Activated CD4-positive, alpha-beta T cell treated with anti-CD3 and anti-CD28 coated beads for 24 hours (primary cell): ENCODE data around the gene PKP3.
A peak's percentile ranks its signal among the peaks of the same experiment; 100 is the strongest.
"Not testable (repeated sequence)": the region's sequence is repeated elsewhere in the genome, so short reads cannot be mapped to it uniquely, and the experiment has no call there.

ENCODE experiments used
- DNase-seq, 2 donors: peaks; one replicate each; pipeline ENCODE4 v3.0.0-alpha.2; 2020; ENCODE audit warnings: low read depth in 2 of 2

Gene PKP3

DNA sequence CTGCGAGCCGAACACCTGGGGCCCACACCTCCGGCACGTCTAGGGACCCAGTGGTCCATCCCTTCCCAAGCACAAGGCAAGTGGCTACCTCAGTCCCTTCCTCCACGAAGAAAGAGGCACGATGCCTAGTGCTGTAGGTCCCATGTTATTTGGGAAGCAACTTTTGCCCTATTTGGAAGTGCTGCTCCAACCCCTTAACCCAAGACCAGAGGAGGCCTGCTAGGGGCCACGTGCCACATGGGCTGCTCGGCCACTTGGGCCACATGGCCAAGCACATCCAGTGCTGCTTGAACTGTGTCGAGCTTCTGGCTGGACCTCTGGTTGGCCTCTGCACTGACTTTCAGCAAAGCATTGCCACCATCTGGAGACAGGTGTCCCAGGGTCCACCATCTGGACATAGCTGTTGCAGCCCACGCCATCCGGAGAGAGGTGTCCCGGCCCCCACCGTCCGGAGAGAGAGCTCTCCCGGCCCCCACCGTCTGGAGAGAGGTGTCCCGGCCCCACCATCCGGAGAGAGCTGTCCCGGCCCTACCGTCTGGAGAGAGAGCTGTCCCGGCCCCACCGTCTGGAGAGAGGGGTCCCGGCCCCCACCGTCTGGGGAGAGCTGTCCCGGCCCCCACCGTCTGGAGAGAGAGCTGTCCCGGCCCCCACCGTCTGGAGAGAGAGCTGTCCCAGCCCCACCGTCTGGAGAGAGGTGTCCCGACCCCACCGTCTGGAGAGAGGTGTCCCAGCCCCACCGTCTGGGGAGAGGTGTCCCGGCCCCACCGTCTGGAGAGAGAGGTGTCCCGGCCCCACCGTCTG, 31.2 kb upstream of the PKP3 start:
- no peak for DNase-seq

DNA sequence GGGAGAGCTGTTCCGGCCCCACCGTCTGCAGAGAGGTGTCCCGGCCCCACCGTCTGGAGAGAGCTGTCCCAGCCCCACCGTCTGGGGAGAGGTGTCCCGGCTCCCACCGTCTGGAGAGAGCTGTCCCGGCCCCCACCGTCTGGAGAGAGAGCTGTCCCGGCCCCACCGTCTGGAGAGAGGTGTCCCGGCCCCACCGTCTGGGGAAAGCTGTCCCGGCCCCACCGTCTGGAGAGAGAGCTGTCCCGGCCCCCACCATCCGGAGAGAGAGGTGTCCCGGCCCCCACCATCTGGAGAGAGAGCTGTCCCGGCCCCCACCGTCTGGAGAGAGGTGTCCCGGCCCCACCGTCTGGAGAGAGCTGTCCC, 30.6 kb upstream of the PKP3 start:
- not testable (repeated sequence) for DNase-seq

DNA sequence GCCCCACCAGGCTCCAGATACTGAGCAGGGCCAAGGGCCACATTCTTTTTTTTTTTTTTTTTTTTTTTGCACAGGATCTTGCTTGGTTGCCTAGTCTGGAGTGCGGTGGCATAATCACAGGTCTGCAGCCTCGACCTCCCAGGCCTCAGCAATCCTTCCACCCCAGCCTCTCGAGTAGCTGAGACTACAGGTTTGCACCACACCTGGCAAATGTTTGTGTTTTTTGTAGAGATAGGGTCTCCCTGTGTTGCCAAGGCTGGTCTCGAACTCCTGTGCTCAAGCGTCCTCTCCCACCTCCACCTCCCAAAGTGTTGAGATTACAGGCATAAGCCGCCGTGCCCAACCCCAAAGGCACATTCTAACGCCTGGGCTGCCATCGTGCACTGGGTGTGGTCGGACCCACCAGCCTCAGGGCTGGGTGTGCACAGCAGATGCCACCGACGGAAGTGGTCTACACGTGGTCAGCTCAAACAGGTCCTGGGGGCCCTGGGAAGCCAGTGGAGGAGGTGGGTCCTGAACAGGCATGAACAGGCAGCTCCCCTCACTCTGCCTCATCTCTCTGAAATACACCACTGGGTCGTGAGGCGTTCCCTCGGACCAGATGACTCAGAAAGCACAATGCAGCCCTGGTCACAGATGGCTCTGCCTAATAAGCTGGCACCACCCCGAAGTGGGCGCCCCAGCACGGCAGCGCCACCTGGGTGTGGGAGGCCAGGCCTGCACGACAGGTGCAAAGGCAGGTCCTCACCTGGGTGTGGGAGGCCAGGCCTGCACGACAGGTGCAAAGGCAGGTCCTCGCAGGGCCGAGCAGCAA, 29.9 kb upstream of the PKP3 start:
- peak; percentile 18 for DNase-seq

DNA sequence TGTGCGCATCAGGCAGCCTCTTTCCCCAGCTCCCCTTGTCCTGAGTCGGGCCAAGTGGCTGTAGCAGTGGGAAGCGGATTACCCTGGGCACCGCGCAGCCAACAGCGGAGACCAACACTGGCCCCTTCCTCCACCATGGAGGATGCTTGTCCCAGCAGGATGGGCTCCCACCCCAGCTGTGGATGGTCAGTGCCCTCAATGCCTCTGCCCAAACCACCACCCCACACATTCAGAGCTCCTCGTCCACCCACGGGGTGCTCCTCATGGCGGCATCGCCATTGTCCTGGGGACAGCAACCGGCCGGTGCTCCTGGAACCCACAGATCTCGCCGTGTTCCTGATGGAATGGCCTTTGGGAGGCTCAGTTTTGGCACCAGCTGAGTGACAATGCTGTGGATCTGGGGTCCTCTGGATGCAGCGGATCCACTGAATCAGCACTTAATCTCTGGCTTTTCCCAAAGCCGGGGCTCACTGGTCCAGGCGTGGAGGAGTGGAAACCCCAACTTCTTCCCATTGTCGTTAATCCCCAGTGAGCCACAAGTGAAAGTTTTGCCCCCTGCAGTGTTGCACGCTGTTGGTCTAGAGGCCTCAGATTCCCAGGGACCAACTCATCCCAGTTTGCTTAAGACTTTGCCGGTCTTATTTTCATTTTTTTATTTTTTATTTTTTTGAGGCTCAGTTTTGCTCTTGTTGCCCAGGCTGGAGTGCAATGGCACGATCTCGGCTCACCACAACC, 28.9 kb upstream of the PKP3 start:
- DNase-seq = no peak

DNA sequence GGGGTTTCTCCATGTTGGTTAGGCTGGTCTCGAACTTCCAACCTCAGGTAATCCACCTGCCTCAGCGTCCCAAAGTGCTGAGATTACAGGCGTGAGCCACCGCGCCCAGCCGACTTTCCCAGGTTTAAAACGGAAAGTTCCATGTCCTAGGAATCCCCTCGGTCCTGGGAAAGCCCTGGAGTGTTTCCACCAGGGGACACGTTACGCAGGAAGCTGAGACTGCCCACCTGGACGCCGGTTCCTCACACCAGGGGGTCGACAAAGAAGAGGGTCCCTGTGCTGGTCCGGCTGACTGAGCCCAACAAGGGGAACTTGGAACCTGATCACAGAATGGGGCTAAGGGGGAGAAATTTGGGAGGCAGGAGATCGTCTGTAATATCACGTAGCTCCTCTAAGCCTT, 28.2 kb upstream of the PKP3 start:
- DNase-seq = no peak

DNA sequence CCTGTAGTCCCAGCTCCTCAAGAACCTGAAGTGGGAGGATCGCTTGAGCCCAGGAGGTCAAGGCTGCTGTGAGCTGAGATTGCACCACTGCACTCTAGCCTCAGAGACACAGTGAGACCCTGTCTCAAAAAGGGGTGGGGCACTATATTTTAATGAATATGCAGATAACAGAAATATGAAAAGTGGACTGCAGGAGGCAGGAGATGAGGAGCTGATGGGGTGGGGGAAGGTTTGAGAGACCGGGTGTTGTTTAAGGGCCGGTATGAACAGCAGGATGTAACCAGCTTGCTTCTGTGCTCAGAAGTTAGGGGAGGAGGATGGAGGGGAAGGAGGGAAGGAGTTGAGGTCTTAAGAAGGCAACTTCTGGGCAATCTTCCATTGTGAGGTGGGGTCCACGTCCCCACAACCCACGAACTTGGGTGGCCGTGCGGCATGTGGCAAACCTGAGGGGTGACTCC, 26.0 kb upstream of the PKP3 start:
- no peak for DNase-seq

DNA sequence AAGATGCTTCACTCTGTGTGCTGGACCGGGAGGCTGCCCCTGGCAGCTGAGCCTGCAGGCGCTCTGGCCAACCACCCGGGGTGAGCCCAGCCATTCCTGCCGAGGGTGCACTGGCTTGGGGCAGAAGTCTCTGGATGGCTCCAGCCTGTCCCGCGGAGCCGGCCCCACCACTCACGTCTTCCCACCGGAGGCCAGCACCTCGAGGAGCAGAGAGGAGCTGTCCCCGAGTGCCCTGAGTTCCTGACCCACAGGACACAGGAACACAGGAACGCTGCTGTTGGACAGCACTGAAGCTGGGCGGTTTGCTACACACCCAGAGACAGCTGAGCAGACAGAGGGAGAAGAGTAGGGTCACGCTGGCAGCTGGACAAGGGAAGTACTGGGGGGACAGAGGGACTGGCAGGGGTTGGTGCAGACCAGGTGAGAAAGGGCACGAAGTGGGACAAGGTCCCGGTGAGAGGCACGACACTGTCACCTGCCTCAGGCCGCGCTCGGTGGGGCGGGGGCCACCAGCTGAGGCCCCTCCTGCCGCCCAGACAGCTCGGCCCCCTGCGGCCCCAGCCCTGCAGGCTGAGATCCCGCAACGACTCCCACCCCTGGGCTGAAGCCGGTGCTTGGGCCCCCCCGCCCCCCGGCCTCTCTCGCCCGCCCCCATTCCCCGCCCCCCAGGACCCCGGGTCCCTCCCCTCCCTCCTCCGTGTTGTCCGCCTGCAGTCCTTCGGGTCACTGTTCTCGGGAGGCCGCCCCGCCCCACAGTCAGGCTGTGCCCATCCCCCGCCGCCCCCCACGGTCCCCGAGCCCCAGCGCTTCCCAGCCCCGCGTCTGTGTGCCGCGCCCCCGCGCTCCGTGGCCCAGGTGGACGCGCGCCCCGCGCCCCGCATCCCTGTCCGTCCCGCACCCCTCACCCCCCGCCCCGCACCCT, 25.3 kb upstream of the PKP3 start:
- no peak for DNase-seq

DNA sequence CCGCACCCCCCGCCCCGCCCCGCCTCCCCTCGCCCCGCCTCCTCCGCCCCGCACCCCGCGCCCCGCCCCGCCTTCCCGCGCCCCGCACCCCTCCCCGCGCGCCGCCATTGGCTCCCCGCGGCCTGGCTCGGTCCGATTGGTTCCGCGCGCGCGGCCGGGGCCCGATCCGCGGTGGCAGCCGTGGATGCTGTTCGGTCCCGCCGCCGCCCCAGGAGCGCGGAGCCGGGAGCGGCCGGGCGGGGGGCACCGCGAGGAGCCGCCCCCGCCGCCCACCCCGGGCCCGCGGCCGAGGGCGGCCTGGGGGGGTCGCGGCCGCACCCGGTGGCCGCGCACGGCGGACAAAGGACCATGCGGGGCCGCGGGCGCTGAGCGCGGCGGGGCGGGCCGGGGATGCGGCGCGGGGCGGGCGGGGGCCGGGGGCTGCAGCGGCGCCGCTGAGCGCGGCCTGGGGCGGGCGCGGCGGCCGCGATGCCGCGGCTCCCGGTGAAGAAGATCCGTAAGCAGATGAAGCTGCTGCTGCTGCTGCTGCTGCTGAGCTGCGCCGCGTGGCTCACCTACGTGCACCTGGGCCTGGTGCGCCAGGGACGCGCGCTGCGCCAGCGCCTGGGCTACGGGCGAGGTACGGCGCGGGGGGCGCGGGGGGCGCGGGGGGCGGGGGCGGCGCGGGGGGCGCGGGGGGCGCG, 24.5 kb upstream of the PKP3 start, which contains the start of gene B4GALNT4:
Gene B4GALNT4 (plus strand): TSS at position 164 of the 683 bp plus-strand sequence. CDS start 305 bp downstream, at position 469.
- peak in 1 of 2 donors; percentile 25 for DNase-seq

DNA sequence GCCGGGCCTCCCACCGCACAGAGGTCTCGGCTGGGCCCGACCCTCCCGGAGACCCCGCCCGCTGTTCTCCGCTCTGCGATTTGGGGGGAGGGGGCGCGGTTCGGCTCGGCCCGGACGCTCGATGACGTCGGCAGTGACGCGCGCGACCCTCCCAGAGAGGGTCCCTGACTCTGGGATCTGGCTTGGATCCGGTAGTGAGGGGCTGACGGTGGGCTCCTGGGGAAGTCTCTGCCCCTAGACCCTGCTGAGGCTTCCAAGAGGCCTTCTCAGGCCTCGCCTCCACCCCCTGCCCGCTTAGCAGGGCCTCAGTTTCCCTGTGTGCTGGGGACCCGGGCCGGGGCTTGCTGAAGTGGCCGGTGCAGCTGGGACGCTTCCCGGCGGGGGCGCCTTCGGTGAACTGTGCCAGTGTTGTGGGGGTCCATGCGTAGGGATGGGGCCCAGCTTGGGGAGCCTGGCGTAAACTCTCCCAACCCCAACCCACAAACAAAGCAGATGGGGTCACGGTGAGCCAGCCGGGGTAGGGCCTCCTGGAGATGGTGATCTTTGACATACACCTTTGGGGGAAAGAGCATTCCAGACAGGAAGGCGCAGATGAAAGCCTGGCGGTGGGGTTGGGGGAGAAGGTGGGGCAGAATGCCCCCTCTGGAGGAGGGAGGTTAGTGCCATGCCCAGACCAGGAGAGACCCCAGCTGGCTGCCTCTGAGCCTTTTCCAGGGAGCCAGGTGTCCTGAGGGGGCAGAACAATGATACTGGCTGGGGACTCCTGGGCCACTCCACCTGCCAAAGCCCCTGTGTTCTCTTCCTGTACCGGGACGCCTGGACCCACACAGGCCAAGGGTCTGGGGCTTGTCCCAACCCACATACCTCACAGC, 23.7 kb upstream of the PKP3 start:
- DNase-seq = no peak

DNA sequence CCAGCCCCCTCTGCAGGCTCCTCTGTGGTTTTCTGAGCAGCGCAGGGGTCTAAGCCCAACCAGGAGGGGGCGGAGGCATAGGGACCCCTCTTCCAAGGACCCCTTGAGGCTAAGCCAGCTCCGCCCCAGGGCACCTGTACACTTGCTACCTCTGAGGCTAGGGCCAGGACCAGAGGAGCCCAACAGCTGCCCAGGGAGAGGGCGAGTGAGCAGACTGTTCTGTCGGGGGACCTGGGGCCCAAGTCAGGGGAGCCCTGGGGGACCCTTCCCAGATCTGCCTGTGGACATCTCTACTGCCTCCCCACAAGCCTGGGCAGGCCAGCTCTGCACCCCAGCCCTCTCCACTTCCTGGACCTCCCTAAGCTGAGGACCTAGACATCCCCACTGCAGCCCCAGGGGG, 23.0 kb upstream of the PKP3 start:
- no peak for DNase-seq

DNA sequence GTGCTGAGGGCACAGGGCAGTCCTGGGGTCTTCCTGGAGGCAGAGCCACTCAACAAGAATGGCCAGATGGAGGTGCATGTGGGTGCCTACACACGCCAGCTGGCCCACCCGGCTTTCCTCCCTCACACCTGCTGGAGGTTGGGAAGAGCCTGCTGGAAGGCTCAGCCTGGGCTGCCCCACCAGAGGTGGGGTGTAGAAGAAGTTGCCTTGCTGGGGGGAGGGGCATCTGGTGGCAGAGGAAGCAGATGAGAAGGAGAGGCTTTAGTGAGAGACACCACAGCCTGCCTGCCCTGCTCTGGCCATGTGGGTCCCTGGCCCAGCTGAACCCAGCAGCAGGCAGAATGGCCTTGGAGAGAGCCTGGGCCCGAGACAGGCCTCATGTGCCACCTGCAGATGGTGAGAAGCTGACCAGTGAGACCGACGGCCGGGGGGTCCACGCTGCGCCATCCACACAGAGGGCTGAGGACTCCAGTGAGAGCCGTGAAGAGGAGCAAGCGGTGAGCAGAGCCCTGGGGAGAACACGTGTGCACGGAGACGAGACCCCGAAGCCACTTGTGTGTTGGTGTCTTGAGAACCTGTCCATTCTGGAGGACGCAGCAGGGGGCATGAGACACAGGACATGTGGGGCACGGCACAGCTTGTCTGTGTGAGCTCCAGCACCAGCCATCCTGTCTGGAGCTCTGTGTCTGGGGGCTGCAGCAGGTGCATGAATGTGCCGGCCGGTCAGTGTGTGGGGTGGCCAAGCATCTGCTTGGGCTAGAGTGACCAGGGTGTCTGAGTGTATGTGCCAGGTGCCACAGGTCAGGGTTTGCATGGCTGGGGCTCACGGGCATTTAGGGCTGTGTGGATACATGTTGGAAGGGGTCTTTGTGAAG, 22.1 kb upstream of the PKP3 start:
- no peak for DNase-seq

DNA sequence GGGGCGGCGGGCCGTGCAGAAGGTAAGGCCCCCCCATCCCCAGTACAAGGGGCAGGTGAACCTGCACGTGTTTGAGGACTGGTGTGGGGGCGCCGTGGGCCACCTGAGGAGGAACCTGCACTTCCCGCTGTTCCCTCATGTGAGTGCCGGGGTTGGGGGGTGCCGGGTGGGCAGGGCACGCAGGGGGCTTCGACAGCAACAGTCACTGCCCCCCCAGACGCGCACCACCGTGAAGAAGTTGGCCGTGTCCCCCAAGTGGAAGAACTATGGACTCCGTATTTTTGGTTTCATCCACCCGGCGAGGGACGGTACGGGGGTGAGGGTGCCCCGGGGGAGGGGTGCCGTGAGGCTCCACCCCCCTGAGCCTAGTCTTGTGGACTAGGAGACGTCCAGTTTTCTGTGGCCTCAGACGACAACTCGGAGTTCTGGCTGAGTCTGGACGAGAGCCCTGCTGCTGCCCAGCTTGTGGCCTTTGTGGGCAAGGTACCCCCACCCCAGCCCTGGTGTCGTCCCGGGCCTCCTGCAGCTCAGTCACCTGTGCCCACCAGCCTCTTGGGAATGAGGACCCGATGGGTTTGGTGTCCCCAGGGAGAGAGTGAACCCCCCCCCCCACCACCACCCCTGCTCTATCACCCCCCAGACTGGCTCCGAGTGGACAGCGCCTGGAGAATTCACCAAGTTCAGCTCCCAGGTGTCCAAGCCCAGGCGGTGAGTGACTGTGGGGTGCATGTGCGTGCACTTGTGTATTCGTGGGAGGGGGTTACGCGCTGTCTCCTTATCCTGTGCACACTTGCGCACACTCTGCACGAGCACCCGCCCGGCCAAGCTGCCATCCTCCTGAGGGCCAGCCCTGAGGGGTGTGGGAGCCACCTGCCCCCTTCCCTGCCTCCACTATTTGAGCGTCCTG, 20.9 kb upstream of the PKP3 start:
- no peak for DNase-seq

DNA sequence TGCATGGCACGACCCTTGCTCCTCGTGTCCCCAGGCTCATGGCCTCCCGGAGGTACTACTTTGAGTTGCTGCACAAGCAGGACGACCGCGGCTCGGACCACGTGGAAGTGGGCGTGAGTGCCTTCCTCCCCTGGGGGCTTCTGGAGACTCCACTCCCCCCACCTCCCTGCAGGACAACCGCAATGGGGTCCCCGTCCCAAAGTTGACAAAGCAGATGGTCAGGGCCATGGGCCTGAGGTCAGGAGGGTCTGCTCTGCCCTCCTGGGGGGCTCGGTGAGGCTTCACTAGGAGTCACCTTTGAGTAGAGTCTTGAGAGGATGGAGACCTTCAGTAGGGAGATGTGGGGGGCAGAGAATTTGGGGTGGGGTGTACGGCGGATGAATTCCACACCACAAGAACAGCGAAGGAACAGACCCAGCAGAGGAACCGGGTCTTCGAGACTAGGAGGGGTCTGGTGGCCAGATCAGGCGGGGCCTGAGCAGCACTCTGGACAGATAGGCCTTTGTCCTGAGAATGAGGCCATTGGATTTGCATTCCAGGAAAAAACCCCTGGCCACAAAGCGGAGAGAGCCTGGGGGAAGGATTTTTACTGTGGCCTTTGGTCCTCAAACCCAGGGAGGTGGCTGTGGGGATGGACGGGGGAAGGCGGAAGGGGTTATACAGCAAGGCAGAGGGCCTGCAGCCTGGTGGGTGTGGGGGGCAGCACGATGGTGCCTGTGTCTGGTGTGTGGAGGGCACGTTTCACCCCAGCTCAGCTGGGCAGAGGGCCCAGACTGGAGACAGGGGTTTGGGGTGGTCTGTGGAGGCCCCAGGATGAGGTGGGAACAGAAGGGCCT, 20.1 kb upstream of the PKP3 start:
- DNase-seq = no peak

DNA sequence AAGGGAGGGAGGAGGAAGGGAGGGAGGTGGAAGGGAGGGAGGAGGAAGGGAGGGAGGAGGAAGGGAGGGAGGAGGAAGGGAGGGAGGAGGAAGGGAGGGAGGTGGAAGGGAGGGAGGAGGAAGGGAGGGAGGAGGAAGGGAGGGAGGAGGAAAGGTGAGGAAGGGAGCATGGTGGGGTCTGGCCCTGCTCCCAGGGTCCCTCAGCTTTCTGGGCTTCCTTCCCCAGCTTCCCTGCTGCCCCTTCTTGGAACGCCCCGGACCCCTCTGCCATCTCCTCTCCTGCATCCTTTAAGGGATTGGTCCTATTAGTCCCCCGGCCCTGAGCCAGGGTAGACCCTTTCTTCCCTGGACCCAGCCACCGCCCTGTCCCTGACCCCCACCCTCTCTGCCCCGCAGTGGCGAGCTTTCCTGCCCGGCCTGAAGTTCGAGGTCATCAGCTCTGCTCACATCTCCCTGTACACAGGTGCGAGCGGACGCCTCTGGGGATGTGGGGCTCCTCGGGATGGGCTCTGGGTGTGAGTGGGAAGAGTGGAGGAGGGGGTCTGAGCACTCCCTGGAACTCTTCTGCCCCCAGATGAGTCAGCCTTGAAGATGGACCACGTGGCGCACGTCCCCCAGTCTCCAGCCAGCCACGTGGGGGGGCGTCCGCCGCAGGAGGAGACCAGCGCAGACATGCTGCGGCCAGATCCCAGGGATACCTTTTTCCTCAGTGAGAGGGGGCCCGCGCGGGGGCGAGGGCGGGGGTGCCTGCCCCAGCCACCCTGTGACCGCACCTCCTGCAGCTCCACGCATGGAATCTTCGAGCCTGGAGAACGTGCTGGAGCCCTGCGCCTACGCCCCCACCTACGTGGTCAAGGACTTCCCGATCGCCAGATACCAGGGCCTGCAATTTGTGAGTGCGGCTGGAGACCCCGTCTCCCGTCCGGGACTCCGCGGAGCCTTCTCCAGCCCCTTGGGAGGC, 18.7 kb upstream of the PKP3 start:
- DNase-seq = no peak

DNA sequence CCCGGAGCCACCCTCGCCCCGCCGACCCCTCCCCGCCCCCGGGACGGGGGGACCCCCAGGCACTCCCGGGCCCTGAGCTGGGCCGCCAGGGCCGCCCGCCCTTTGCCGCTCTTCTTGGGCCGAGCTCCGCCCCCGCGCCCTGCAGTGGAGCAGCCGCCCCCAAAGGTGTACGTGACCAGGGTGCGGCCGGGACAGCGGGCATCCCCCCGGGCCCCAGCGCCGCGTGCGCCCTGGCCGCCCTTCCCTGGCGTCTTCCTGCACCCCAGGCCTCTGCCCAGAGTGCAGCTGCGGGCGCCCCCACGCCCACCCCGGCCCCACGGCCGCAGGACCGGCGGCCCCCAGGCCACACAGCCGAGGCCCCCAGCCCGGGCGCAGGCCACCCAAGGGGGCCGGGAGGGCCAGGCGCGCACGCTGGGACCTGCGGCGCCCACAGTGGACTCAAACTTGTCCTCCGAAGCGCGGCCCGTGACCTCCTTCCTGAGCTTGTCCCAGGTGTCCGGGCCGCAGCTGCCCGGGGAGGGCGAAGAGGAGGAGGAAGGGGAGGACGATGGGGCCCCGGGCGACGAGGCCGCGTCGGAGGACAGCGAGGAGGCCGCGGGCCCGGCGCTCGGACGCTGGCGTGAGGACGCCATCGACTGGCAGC, 17.4 kb upstream of the PKP3 start:
- DNase-seq = no peak
